Measurements from ENCODE around the gene PAIP2.

PAIP2 gene

GRCh38 chr5:139358064-139358463 lies 16.4 kb downstream of the PAIP2 start:
- Histone ChIP-seq H3K4me3 (replicated peaks; ENCODE audit: low read depth, low read length) (no peak overlapping the region), H3K36me3 (ENCODE audit: control insufficient read depth, insufficient read depth, low read length) (no peaks in the 10 kb centered on the region)
- no peak for TF ChIP-seq CTCF (IDR thresholded peaks at IDR 0.05; ENCODE audit: insufficient read depth, low read length, poor library complexity, severe bottlenecking)

GRCh38 chr5:139360384-139360783 lies 18.7 kb downstream of the PAIP2 start:
- DNase-seq (ENCODE audit: extremely low read depth, insufficient read length) = no peak
- Histone ChIP-seq H3K27me3 (replicated peaks; ENCODE audit: control insufficient read depth, insufficient read depth, low read length) (no peaks in the 10 kb centered on the region), H3K36me3 (ENCODE audit: control insufficient read depth, insufficient read depth, low read length) (no peaks in the 10 kb centered on the region), H3K4me3 (replicated peaks; ENCODE audit: low read depth, low read length) (no peak overlapping the region)
- TF ChIP-seq CTCF (IDR thresholded peaks at IDR 0.05; ENCODE audit: insufficient read depth, low read length, poor library complexity, severe bottlenecking) = no peak

More at GRCh38 chr5:139358064-139358463, 16.4 kb downstream of the PAIP2 start:
- DNase-seq (ENCODE audit: extremely low read depth, insufficient read length) = no peak
- no peaks in the 10 kb centered on the region for H3K27me3 ChIP-seq (replicated peaks; ENCODE audit: control insufficient read depth, insufficient read depth, low read length)

- no peaks in the 10 kb centered on the region for H3K27me3 ChIP-seq (replicated peaks; ENCODE audit: control insufficient read depth, insufficient read depth, low read length)
- no peak for DNase-seq (ENCODE audit: extremely low read depth, insufficient read length)
- TF ChIP-seq CTCF (IDR thresholded peaks at IDR 0.05; ENCODE audit: insufficient read depth, low read length, poor library complexity, severe bottlenecking) = no peak
- H3K4me3 ChIP-seq (replicated peaks; ENCODE audit: low read depth, low read length) = no peak overlapping the region
- peaks cover 4% of the 10 kb centered on the region; the same call in 1 of the 2 replicates for H3K36me3 ChIP-seq (ENCODE audit: control insufficient read depth, insufficient read depth, low read length)
Measured at GRCh38 chr5:139361835-139362429, 20.3 kb downstream of the PAIP2 start.

- Histone ChIP-seq H3K4me3 (replicated peaks; ENCODE audit: low read depth, low read length) (no peak overlapping the region), H3K27me3 (replicated peaks; ENCODE audit: control insufficient read depth, insufficient read depth, low read length) (no peaks in the 10 kb centered on the region), H3K36me3 (ENCODE audit: control insufficient read depth, insufficient read depth, low read length) (peaks cover 4% of the 10 kb centered on the region; the same call in 1 of the 2 replicates)
- no peak for DNase-seq (ENCODE audit: extremely low read depth, insufficient read length)
- no peak for TF ChIP-seq CTCF (IDR thresholded peaks at IDR 0.05; ENCODE audit: insufficient read depth, low read length, poor library complexity, severe bottlenecking)
Measured at GRCh38 chr5:139363937-139364336, 22.3 kb downstream of the PAIP2 start.

GRCh38 chr5:139364466-139364865 lies 22.8 kb downstream of the PAIP2 start:
- H3K27me3 ChIP-seq (replicated peaks; ENCODE audit: control insufficient read depth, insufficient read depth, low read length) = no peaks in the 10 kb centered on the region
- no peak for DNase-seq (ENCODE audit: extremely low read depth, insufficient read length)
- no peak overlapping the region for H3K4me3 ChIP-seq (replicated peaks; ENCODE audit: low read depth, low read length)
- TF ChIP-seq CTCF (IDR thresholded peaks at IDR 0.05; ENCODE audit: insufficient read depth, low read length, poor library complexity, severe bottlenecking) = no peak
- H3K36me3 ChIP-seq (ENCODE audit: control insufficient read depth, insufficient read depth, low read length) = peaks cover 4% of the 10 kb centered on the region; the same call in 1 of the 2 replicates

- H3K36me3 ChIP-seq (ENCODE audit: control insufficient read depth, insufficient read depth, low read length) = peaks cover 4% of the 10 kb centered on the region
- DNase-seq (ENCODE audit: extremely low read depth, insufficient read length) = no peak
- H3K4me3 ChIP-seq (replicated peaks; ENCODE audit: low read depth, low read length) = no peak overlapping the region
- peak; percentile 16 for TF ChIP-seq CTCF (IDR thresholded peaks at IDR 0.05; ENCODE audit: insufficient read depth, low read length, poor library complexity, severe bottlenecking)
- H3K27me3 ChIP-seq (replicated peaks; ENCODE audit: control insufficient read depth, insufficient read depth, low read length) = no peaks in the 10 kb centered on the region
Measured at GRCh38 chr5:139368613-139369012, 27.0 kb downstream of the PAIP2 start.
